DOHH2 (cell line): ENCODE measurements around the gene TRAFD1.

Experiments used
- H3F3A ChIP-seq: fragments of 200-600 bp; sonication (generic), shearing (Covaris generic); 2 replicates; pipeline ENCODE4 v1.6.0; 2016; ENCODE audit warnings: antibody characterized with exemption, mild to moderate bottlenecking; ENCODE audit not compliant: control insufficient read depth, insufficient read depth
- H3K27ac ChIP-seq: fragments of 200-600 bp; sonication (generic); 2 replicates; pipeline ENCODE4 v1.5.1; 2014; ENCODE audit warnings: low read depth, mild to moderate bottlenecking, low read length, moderate library complexity
- H3K27me3 ChIP-seq: fragments of 200-600 bp; sonication (generic); 2 replicates; pipeline ENCODE4 v1.6.1; 2014; ENCODE audit warnings: mild to moderate bottlenecking, low read length, mixed read lengths; ENCODE audit not compliant: control insufficient read depth
- H3K36me3 ChIP-seq: fragments of 200-600 bp; sonication (generic); 2 replicates; pipeline ENCODE4 v1.6.1; 2014; ENCODE audit warnings: mild to moderate bottlenecking, low read length, moderate library complexity, mixed read lengths; ENCODE audit not compliant: control insufficient read depth
- H3K4me1 ChIP-seq: fragments of 200-600 bp; sonication (generic); 2 replicates; pipeline ENCODE4 v1.6.1; 2014; ENCODE audit warnings: mild to moderate bottlenecking, low read length, mixed read lengths; ENCODE audit not compliant: control insufficient read depth
- H3K4me2 ChIP-seq: fragments of 200-600 bp; sonication (generic); 2 replicates; pipeline ENCODE4 v1.6.0; 2014; ENCODE audit warnings: mild to moderate bottlenecking, low read length, moderate library complexity
- H3K4me3 ChIP-seq: fragments of 200-600 bp; sonication (generic); 2 replicates; pipeline ENCODE4 v1.5.1; 2014; ENCODE audit warnings: mild to moderate bottlenecking, low read length, mixed read lengths
- H3K79me2 ChIP-seq: fragments of 200-600 bp; sonication (generic); 2 replicates; pipeline ENCODE4 v1.6.1; 2014; ENCODE audit warnings: mild to moderate bottlenecking, low read length, mixed read lengths; ENCODE audit not compliant: control insufficient read depth
- H3K9me2 ChIP-seq: fragments of 200-600 bp; sonication (generic); replicated peaks from 2 replicates; pipeline ENCODE4 v1.6.1; 2014; ENCODE audit warnings: mild to moderate bottlenecking, low read length, mixed read lengths; ENCODE audit not compliant: control insufficient read depth
- H3K9me3 ChIP-seq: fragments of 200-600 bp; sonication (generic); 2 replicates; pipeline ENCODE4 v1.6.1; 2014; ENCODE audit warnings: antibody characterized with exemption, low read length, mixed read lengths; ENCODE audit not compliant: control insufficient read depth, insufficient read depth
- H4K20me1 ChIP-seq: fragments of 200-600 bp; sonication (generic); 2 replicates; pipeline ENCODE4 v1.6.0; 2014; ENCODE audit warnings: low read depth, mild to moderate bottlenecking, antibody characterized with exemption, low read length, moderate library complexity; ENCODE audit not compliant: control insufficient read depth, insufficient read depth
- EZH2phosphoT487 ChIP-seq: fragments of 200-600 bp; sonication (generic); IDR thresholded peaks from 2 replicates; pipeline ENCODE4 v1.6.1; 2017; ENCODE audit warnings: borderline replicate concordance, mild to moderate bottlenecking, antibody characterized with exemption, low read length, moderate library complexity, mixed read lengths
- TF ChIP-seq, protein P1 (sequence below): fragments of 200-600 bp; sonication (generic); IDR thresholded peaks from one replicate; pipeline ENCODE4 v1.5.1; 2014; ENCODE audit warnings: antibody characterized with exemption, mild to moderate bottlenecking, low read depth, low read length; ENCODE audit not compliant: poor library complexity, severe bottlenecking

Gene TRAFD1

DNA sequence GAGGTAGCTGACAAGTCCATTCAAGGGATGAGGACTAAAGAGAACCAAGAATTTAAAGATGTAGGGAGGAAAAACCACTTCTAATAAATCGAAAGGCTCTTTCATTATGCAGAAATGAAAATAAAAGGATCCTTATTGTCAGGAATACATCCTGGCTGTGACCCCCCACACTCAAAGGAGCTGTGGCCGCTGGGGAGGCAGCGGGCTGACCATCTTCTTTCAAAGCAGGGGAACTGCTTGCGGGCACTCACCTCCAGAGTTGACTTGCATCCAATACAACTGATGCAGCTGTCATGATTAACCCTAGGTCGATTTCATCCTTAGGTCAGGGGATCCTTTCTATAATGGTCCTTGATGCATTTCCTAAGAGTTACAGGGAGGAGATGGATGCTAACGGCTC lies 35.3 kb downstream of the TRAFD1 start:
- Histone ChIP-seq H3K4me3 (no peak overlapping the region), H3K27ac (no peak overlapping the region), H3F3A (no peaks in the 10 kb centered on the region), H3K4me2 (no peak overlapping the region), H3K9me3 (no peaks in the 10 kb centered on the region), H4K20me1 (no peaks in the 10 kb centered on the region), H3K36me3 (peaks cover 15% of the 10 kb centered on the region; the same call in 1 of the 2 replicates), H3K27me3 (no peaks in the 10 kb centered on the region), H3K4me1 (no peaks in the 10 kb centered on the region), H3K9me2 (no peaks in the 10 kb centered on the region), H3K79me2 (no peaks in the 10 kb centered on the region)
- TF ChIP-seq, protein P1, sequence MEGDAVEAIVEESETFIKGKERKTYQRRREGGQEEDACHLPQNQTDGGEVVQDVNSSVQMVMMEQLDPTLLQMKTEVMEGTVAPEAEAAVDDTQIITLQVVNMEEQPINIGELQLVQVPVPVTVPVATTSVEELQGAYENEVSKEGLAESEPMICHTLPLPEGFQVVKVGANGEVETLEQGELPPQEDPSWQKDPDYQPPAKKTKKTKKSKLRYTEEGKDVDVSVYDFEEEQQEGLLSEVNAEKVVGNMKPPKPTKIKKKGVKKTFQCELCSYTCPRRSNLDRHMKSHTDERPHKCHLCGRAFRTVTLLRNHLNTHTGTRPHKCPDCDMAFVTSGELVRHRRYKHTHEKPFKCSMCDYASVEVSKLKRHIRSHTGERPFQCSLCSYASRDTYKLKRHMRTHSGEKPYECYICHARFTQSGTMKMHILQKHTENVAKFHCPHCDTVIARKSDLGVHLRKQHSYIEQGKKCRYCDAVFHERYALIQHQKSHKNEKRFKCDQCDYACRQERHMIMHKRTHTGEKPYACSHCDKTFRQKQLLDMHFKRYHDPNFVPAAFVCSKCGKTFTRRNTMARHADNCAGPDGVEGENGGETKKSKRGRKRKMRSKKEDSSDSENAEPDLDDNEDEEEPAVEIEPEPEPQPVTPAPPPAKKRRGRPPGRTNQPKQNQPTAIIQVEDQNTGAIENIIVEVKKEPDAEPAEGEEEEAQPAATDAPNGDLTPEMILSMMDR = no peak
- no peak for TF ChIP-seq EZH2phosphoT487

DNA sequence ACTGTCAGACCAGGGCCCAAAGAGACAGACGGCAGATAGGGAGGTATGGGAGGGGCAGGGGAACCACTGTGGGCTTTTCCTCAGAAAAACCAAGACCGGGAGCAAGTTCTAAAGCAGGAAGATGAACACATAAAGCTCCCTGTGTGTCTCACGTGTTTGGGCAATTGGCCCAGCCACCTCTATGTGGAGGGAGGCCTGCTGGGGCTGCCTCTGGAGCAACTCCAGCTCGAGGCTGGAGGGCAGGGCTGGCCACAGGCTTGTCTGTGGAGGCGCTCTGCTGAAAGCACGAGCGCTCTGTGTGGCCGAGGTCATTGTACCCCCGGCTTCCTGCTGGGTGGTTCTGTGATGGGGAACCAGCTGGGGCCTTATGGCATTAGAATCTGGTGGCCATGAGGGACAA lies 36.4 kb downstream of the TRAFD1 start:
- Histone ChIP-seq H3K27ac (no peak overlapping the region), H3K36me3 (peaks cover 15% of the 10 kb centered on the region; the same call in 1 of the 2 replicates), H3K4me1 (no peaks in the 10 kb centered on the region), H3K9me2 (no peaks in the 10 kb centered on the region), H3K4me2 (no peak overlapping the region), H3K79me2 (no peaks in the 10 kb centered on the region), H3K9me3 (no peaks in the 10 kb centered on the region), H3K4me3 (no peak overlapping the region), H3K27me3 (no peaks in the 10 kb centered on the region), H3F3A (no peaks in the 10 kb centered on the region), H4K20me1 (no peaks in the 10 kb centered on the region)
- TF ChIP-seq EZH2phosphoT487 = no peak
- TF ChIP-seq, protein P1 = no peak

DNA sequence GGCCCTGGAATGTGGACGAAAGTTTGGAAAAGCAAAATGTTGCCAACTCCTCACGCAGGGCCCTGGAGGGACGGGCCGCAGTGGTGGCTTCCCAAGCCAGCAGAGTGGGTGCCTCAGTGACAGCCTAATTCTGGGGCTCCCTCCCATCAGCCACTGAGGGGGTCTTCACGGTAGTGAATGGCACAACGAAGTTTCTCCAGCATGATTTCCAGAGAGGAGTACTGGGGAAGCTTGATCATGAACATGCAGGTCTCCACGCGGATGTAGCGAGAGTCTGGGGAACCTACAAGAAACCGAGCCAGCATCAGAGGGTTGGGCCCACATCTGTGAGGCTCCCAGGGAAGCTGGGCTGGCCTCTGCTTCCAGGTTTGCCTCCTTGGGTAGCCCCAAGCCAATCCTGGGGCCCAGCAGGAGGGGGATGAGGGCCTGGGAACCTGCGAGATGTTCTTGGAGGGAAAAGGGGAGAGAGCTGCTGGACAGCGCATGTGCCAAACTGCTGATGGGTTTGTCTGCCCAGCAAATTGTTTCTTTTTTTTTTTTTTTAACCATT lies 37.0 kb downstream of the TRAFD1 start:
- Histone ChIP-seq H3K36me3 (peaks cover 15% of the 10 kb centered on the region; the same call in 1 of the 2 replicates), H3K27ac (no peak overlapping the region), H3K79me2 (no peaks in the 10 kb centered on the region), H3F3A (no peaks in the 10 kb centered on the region), H3K4me1 (no peaks in the 10 kb centered on the region), H3K27me3 (no peaks in the 10 kb centered on the region), H3K4me3 (no peak overlapping the region), H3K4me2 (no peak overlapping the region), H3K9me3 (no peaks in the 10 kb centered on the region), H4K20me1 (no peaks in the 10 kb centered on the region), H3K9me2 (no peaks in the 10 kb centered on the region)
- TF ChIP-seq, protein P1 = no peak
- no peak for TF ChIP-seq EZH2phosphoT487
